ENCODE data around the gene PRDM2. TPM values are rescaled to one million over a fixed set of nuclear protein-coding genes. Genes with fewer than 3 reads are reported as not detected.
"Not testable (repeated sequence)": the region's sequence is repeated elsewhere in the genome, so short reads cannot be mapped to it uniquely, and the experiment has no call there.

PRDM2 gene
- total RNA-seq, result 10 to 100 TPM; 55.0 to 58.5 TPM

- Mint-ChIP-seq H3K4me1 (peaks cover 37% of the 10 kb centered on the region), H3K27ac (peak within 1 kb of the TSS; percentile 97), H3K4me3 (peak within 1 kb of the TSS; percentile 96), H3K36me3 (peaks cover 10% of the 10 kb centered on the region), H3K27me3 (peaks cover 2% of the 10 kb centered on the region), H3K9me3 (ENCODE audit: low read depth) (no peaks in the 10 kb centered on the region)
- DNase-seq (peak; percentile 66), ATAC-seq (peak; percentile 60)
- CTCF ChIA-PET, result interaction anchor here (1.0 to 2.1 kb wide), 4 partner anchors 26 to 35 kb away, joined by 5 to 9 read pairs (median 5); no protein-coding TSS in a partner anchor
Measured at GRCh38 chr1:13699936-13700520, at the start of gene PRDM2. PRDM2 (plus strand) TSS chr1:13700188; CDS start chr1:13715606, 15,418 bp downstream.

- CTCF ChIA-PET, result no interaction called here
Measured at GRCh38 chr1:13651279-13651678, 48.7 kb upstream of the PRDM2 start.

GRCh38 chr1:13652238-13652637 lies 47.8 kb upstream of the PRDM2 start:
- Mint-ChIP-seq H3K27ac (no peak overlapping the region), H3K4me3 (no peak overlapping the region), H3K36me3 (no peaks in the 10 kb centered on the region), H3K27me3 (peaks cover 27% of the 10 kb centered on the region), H3K9me3 (ENCODE audit: low read depth) (peaks cover 3% of the 10 kb centered on the region), H3K4me1 (no peaks in the 10 kb centered on the region)
- DNase-seq (no peak), ATAC-seq (no peak)
- CTCF ChIA-PET, result no interaction called here

More at GRCh38 chr1:13651279-13651678, 48.7 kb upstream of the PRDM2 start:
- DNase-seq, result no peak
- peaks cover 27% of the 10 kb centered on the region for H3K27me3 Mint-ChIP-seq
- no peak overlapping the region for H3K4me3 Mint-ChIP-seq
- H3K4me1 Mint-ChIP-seq, result no peaks in the 10 kb centered on the region
- H3K27ac Mint-ChIP-seq, result no peak overlapping the region
- H3K9me3 Mint-ChIP-seq (ENCODE audit: low read depth), result peaks cover 3% of the 10 kb centered on the region
- no peak for ATAC-seq
- no peaks in the 10 kb centered on the region for H3K36me3 Mint-ChIP-seq

GRCh38 chr1:13661539-13661938 lies 38.4 kb upstream of the PRDM2 start:
- peaks cover 2% of the 10 kb centered on the region for H3K36me3 Mint-ChIP-seq
- peaks cover 3% of the 10 kb centered on the region for H3K9me3 Mint-ChIP-seq (ENCODE audit: low read depth)
- H3K27me3 Mint-ChIP-seq, result peaks cover 6% of the 10 kb centered on the region
- H3K4me1 Mint-ChIP-seq, result peaks cover 13% of the 10 kb centered on the region
- CTCF ChIA-PET, result no interaction called here
- ATAC-seq, result no peak
- DNase-seq, result no peak
- H3K27ac Mint-ChIP-seq, result no peak overlapping the region
- H3K4me3 Mint-ChIP-seq, result no peak overlapping the region

- Mint-ChIP-seq H3K36me3 (peaks cover 2% of the 10 kb centered on the region), H3K4me1 (peaks cover 13% of the 10 kb centered on the region), H3K9me3 (ENCODE audit: low read depth) (peaks cover 3% of the 10 kb centered on the region), H3K27me3 (peaks cover 6% of the 10 kb centered on the region), H3K4me3 (no peak overlapping the region), H3K27ac (no peak overlapping the region)
- no peak for ATAC-seq
- CTCF ChIA-PET, result interaction anchor here (0.6 kb wide), 1 partner anchor 71 kb away, joined by 4 read pairs; no protein-coding TSS in a partner anchor
- no peak for DNase-seq
Measured at GRCh38 chr1:13662493-13662892, 37.5 kb upstream of the PRDM2 start.

- CTCF ChIA-PET, result interaction anchor here (1.5 to 1.9 kb wide), 2 partner anchors 35 to 147 kb away, joined by 5 read pairs; no protein-coding TSS in a partner anchor
- peaks cover 2% of the 10 kb centered on the region for H3K36me3 Mint-ChIP-seq
- peaks cover 3% of the 10 kb centered on the region for H3K9me3 Mint-ChIP-seq (ENCODE audit: low read depth)
- DNase-seq, result no peak
- no peak overlapping the region for H3K27ac Mint-ChIP-seq
- ATAC-seq, result no peak
- peaks cover 6% of the 10 kb centered on the region for H3K27me3 Mint-ChIP-seq
- no peak overlapping the region for H3K4me3 Mint-ChIP-seq
- H3K4me1 Mint-ChIP-seq, result peaks cover 13% of the 10 kb centered on the region
Measured at GRCh38 chr1:13663969-13664368, 36.0 kb upstream of the PRDM2 start.

- no peak overlapping the region for H3K27ac Mint-ChIP-seq
- peak; percentile 16 for ATAC-seq
Measured at GRCh38 chr1:13664451-13664850, 35.5 kb upstream of the PRDM2 start.

GRCh38 chr1:13666317-13666716 lies 33.7 kb upstream of the PRDM2 start:
- no peak for ATAC-seq
- CTCF ChIA-PET, result interaction anchor here (0.7 to 2.2 kb wide), 7 partner anchors 8 to 158 kb away, joined by 3 to 27 read pairs (median 4); no protein-coding TSS in a partner anchor

More at GRCh38 chr1:13664451-13664850, 35.5 kb upstream of the PRDM2 start:
- no peak for DNase-seq
- Mint-ChIP-seq H3K4me1 (peaks cover 13% of the 10 kb centered on the region), H3K36me3 (peaks cover under 1% of the 10 kb centered on the region), H3K9me3 (ENCODE audit: low read depth) (peaks cover under 1% of the 10 kb centered on the region), H3K27me3 (peaks cover 6% of the 10 kb centered on the region), H3K4me3 (no peak overlapping the region)
- CTCF ChIA-PET, result interaction anchor here (1.2 to 2.2 kb wide), 5 partner anchors 10 to 298 kb away, joined by 3 to 27 read pairs (median 5); no protein-coding TSS in a partner anchor

GRCh38 chr1:13667691-13668090 lies 32.3 kb upstream of the PRDM2 start:
- no peak for ATAC-seq
- H3K4me3 Mint-ChIP-seq, result no peak overlapping the region
- H3K27ac Mint-ChIP-seq, result no peak overlapping the region
- CTCF ChIA-PET, result interaction anchor here (0.7 to 1.5 kb wide), 2 partner anchors 61 to 166 kb away, joined by 3 to 5 read pairs; no protein-coding TSS in a partner anchor
- DNase-seq, result no peak
- no peaks in the 10 kb centered on the region for H3K36me3 Mint-ChIP-seq
- peaks cover 13% of the 10 kb centered on the region for H3K4me1 Mint-ChIP-seq
- H3K27me3 Mint-ChIP-seq, result no peaks in the 10 kb centered on the region
- no peaks in the 10 kb centered on the region for H3K9me3 Mint-ChIP-seq (ENCODE audit: low read depth)

More at GRCh38 chr1:13666317-13666716, 33.7 kb upstream of the PRDM2 start:
- Mint-ChIP-seq H3K4me3 (no peak overlapping the region), H3K9me3 (ENCODE audit: low read depth) (no peaks in the 10 kb centered on the region), H3K4me1 (peaks cover 13% of the 10 kb centered on the region), H3K27me3 (peaks cover 6% of the 10 kb centered on the region), H3K36me3 (no peaks in the 10 kb centered on the region), H3K27ac (no peak overlapping the region)
- no peak for DNase-seq

- H3K36me3 Mint-ChIP-seq, result peaks cover 5% of the 10 kb centered on the region
- ATAC-seq, result no peak
- no peak overlapping the region for H3K27ac Mint-ChIP-seq
- no peak for DNase-seq
- peaks cover 10% of the 10 kb centered on the region for H3K9me3 Mint-ChIP-seq (ENCODE audit: low read depth)
- CTCF ChIA-PET, result interaction anchor here (1.1 kb wide), 1 partner anchor 9 kb away, joined by 5 read pairs; no protein-coding TSS in a partner anchor
- no peaks in the 10 kb centered on the region for H3K4me1 Mint-ChIP-seq
- H3K4me3 Mint-ChIP-seq, result no peak overlapping the region
- H3K27me3 Mint-ChIP-seq, result peaks cover 27% of the 10 kb centered on the region
Measured at GRCh38 chr1:13674377-13674776, 25.6 kb upstream of the PRDM2 start.

GRCh38 chr1:13675151-13675651 lies 24.8 kb upstream of the PRDM2 start:
- H3K27ac Mint-ChIP-seq, result no peak overlapping the region
- peaks cover 29% of the 10 kb centered on the region for H3K27me3 Mint-ChIP-seq
- peaks cover 10% of the 10 kb centered on the region for H3K9me3 Mint-ChIP-seq (ENCODE audit: low read depth)
- peaks cover 5% of the 10 kb centered on the region for H3K36me3 Mint-ChIP-seq
- no peak overlapping the region for H3K4me3 Mint-ChIP-seq
- CTCF ChIA-PET, result no interaction called here
- H3K4me1 Mint-ChIP-seq, result no peaks in the 10 kb centered on the region
- DNase-seq (no peak), ATAC-seq (no peak)

GRCh38 chr1:13677896-13678295 lies 22.1 kb upstream of the PRDM2 start:
- H3K4me3 Mint-ChIP-seq, result no peak overlapping the region
- H3K27me3 Mint-ChIP-seq, result peaks cover 43% of the 10 kb centered on the region
- CTCF ChIA-PET, result no interaction called here
- ATAC-seq (no peak), DNase-seq (no peak)
- peaks cover 10% of the 10 kb centered on the region for H3K9me3 Mint-ChIP-seq (ENCODE audit: low read depth)
- H3K4me1 Mint-ChIP-seq, result no peaks in the 10 kb centered on the region
- peaks cover 5% of the 10 kb centered on the region for H3K36me3 Mint-ChIP-seq
- no peak overlapping the region for H3K27ac Mint-ChIP-seq

GRCh38 chr1:13679651-13680050 lies 20.3 kb upstream of the PRDM2 start:
- CTCF ChIA-PET, result no interaction called here
- Mint-ChIP-seq H3K4me1 (no peaks in the 10 kb centered on the region), H3K36me3 (peaks cover 5% of the 10 kb centered on the region), H3K27ac (no peak overlapping the region), H3K4me3 (no peak overlapping the region), H3K9me3 (ENCODE audit: low read depth) (peaks cover 10% of the 10 kb centered on the region), H3K27me3 (peaks cover 49% of the 10 kb centered on the region)
- DNase-seq (no peak), ATAC-seq (no peak)

- DNase-seq; H3K27ac Mint-ChIP-seq; H3K9me3 Mint-ChIP-seq (ENCODE audit: low read depth); H3K4me1 Mint-ChIP-seq; ATAC-seq; H3K4me3 Mint-ChIP-seq; H3K36me3 Mint-ChIP-seq; CTCF ChIA-PET: not testable (repeated sequence)
- H3K27me3 Mint-ChIP-seq, result peaks cover 43% of the 10 kb centered on the region
Measured at GRCh38 chr1:13680609-13681008, 19.4 kb upstream of the PRDM2 start.
